Mammary epithelial cell (primary cell): ENCODE measurements around the gene GNRH2.
"Not testable (repeated sequence)": the region's sequence is repeated elsewhere in the genome, so short reads cannot be mapped to it uniquely, and the experiment has no call there.

Experiments used
- CTCF ChIP-seq, 2 donors: IDR thresholded peaks in 1 of 2; conservative IDR thresholded peaks in 1 of 2; 2 replicates each; pipeline ENCODE4 v1.5.1; 2011 to 2012; ENCODE audit warnings: inconsistent platforms in 2 of 2, low read length in 2 of 2, mild to moderate bottlenecking in 2 of 2, control low read depth in 1 of 2, low read depth in 1 of 2; ENCODE audit not compliant: insufficient read depth in 1 of 2; ENCODE audit errors: extremely low read depth in 1 of 2
- EZH2 ChIP-seq: IDR thresholded peaks from 2 replicates; pipeline ENCODE4 v1.6.1; 2012; ENCODE audit warnings: low read length, inconsistent platforms, borderline replicate concordance

DNA sequence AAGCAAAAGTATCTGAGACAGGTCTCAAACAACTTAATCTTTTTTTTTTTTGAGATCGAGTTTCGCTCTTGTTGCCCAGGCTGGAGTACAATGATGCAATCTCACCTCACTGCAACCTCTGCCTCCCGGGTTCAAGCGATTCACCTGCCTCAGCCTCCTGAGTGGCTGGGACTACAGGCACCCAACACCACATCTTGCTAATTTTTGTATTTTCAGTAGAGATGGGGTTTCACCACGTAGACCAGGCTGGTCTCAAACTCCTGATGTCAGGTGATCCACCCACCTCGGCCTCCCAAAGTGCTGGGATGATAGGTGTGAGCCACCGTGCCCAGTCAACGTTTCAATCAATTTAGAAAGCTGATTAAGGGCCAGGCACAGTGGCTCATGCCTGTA is 29.8 kb downstream of the GNRH2 start:
- TF ChIP-seq EZH2; CTCF (conservative IDR thresholded peaks at IDR 0.05 in 1 of 2, IDR thresholded peaks at IDR 0.05 in 1 of 2; ENCODE audit: extremely low read depth in 1 of 2, insufficient read depth in 1 of 2, low read depth in 1 of 2, low read length in 2 of 2): not testable (repeated sequence)
